Natural killer cell (primary cell): ENCODE data around the gene FOXA2. TPM values are rescaled to one million over a fixed set of nuclear protein-coding genes. Genes with fewer than 3 reads are reported as not detected.

Experiments used
- ATAC-seq, 3 donors: fragments of 150-1000 bp in 2 of 3; fragments of 200-7000 bp in 1 of 3; cut with Tn5 transposase; 1 replicate in 1 of 3; 2 replicates in 2 of 3; pipeline ENCODE4 v1.10.0; 2021; ENCODE audit warnings: mild to moderate bottlenecking in 2 of 3, moderate library complexity in 2 of 3
- DNase-seq, 2 donors: peaks; one replicate each; pipeline versions ENCODE4 v3.0.0 to v3.0.0-alpha.2; 2013 to 2021; ENCODE audit warnings: mixed read lengths in 1 of 2
- H3K27ac ChIP-seq: one replicate; pipeline ENCODE4 v1.5.1; 2013; ENCODE audit warnings: mild to moderate bottlenecking, low read length
- H3K27me3 ChIP-seq: one replicate; pipeline ENCODE4 v1.6.1; 2013; ENCODE audit warnings: low read length; ENCODE audit not compliant: control insufficient read depth, insufficient read depth
- H3K36me3 ChIP-seq: one replicate; pipeline ENCODE4 v1.6.1; 2013; ENCODE audit warnings: low read length; ENCODE audit not compliant: control insufficient read depth, insufficient read depth
- H3K4me1 ChIP-seq: one replicate; pipeline ENCODE4 v1.6.1; 2013; ENCODE audit warnings: low read length; ENCODE audit not compliant: control insufficient read depth, insufficient read depth
- H3K4me3 ChIP-seq: one replicate; pipeline ENCODE4 v1.5.1; 2013; ENCODE audit warnings: low read length
- H3K9me3 ChIP-seq: one replicate; pipeline ENCODE4 v1.6.1; 2013; ENCODE audit warnings: low read length; ENCODE audit not compliant: control insufficient read depth, insufficient read depth
- H3K27ac Mint-ChIP-seq, 2 donors: one replicate each; pipeline ENCODE4 v1.8.0; 2022; ENCODE audit warnings: mild to moderate bottlenecking in 2 of 2, mixed read lengths in 2 of 2, moderate library complexity in 1 of 2
- H3K27me3 Mint-ChIP-seq, 2 donors: one replicate each; pipeline ENCODE4 v1.8.0; 2022; ENCODE audit warnings: low read depth in 2 of 2, mixed read lengths in 2 of 2
- H3K36me3 Mint-ChIP-seq: one replicate; pipeline ENCODE4 v1.8.0; 2022; ENCODE audit warnings: mixed read lengths
- H3K4me1 Mint-ChIP-seq, 2 donors: one replicate each; pipeline ENCODE4 v1.8.0; 2022; ENCODE audit warnings: mixed read lengths in 2 of 2
- H3K4me3 Mint-ChIP-seq: one replicate; pipeline ENCODE4 v1.8.0; 2022; ENCODE audit warnings: mild to moderate bottlenecking, moderate library complexity, mixed read lengths
- H3K9me3 Mint-ChIP-seq, 2 donors: one replicate each; pipeline ENCODE4 v1.8.0; 2022; ENCODE audit warnings: mixed read lengths in 2 of 2
- WGBS: methylation state at CpG from one replicate; pipeline ENCODE4 v1.1.7; 2013; ENCODE audit warnings: missing lambda C conversion rate; ENCODE audit not compliant: insufficient coverage; 5-methylcytosine and 5-hydroxymethylcytosine counted together
- intact Hi-C: fragments of 100-400 bp; cut with micrococcal nuclease; formaldehyde crosslinking; loops from one replicate; pipeline ENCODE4 v1.14.2; 2022
- total RNA-seq, 4 donors: library from RNA; stranded (reverse); fragments of 120-200 nt in 1 of 4; gene quantifications; one replicate each; pipeline versions ENCODE4 v1.2.3 to v1.2.4, GENCODE V29; 2013 to 2022
- TF ChIP-seq, protein P1 (sequence below): fragments of 200-600 bp; IDR thresholded peaks from one replicate; pipeline ENCODE4 v1.8.0; 2022; ENCODE audit warnings: antibody characterized with exemption

Gene FOXA2
- total RNA-seq, 3 donors from 2014 or later (not counting 1 experiment from before 2014, with no cell fraction given), result not detected

DNA sequence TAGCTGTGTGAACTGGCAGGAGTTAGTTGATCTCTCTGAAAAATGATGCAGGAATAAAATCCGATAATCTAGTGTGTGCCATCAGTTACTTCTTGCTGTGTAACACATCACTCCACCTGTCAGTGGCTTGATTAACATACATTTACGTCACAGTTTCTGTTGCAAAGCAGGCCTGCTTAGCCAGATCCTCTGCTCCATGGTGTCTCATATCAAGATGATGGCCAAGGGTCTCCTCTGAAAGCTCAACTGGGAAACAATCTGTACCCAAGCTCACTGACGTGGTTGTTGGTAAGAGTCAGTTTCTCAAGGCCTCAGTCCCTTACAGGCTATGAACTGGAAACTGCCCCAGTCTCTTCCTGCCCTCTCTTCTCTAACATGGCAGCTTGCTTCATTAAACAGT is 51.8 kb downstream of the FOXA2 start:
- H3K4me1 ChIP-seq, result no peaks in the 10 kb centered on the region
- 82% methylated on average over 3 of the region's 3 CpGs for WGBS
- no peak overlapping the region for H3K27ac ChIP-seq
- no peak for DNase-seq
- Mint-ChIP-seq H3K4me1 (no peaks in the 10 kb centered on the region), H3K36me3 (no peaks in the 10 kb centered on the region), H3K27ac (no peak overlapping the region), H3K9me3 (peaks cover 2 to 3% of the 10 kb centered on the region in 2 donors), H3K4me3 (no peak overlapping the region), H3K27me3 (peaks cover 0 to 4% of the 10 kb centered on the region in 2 donors)
- intact Hi-C loops, result no loop called here
- H3K9me3 ChIP-seq, result no peaks in the 10 kb centered on the region
- no peaks in the 10 kb centered on the region for H3K36me3 ChIP-seq
- TF ChIP-seq, protein P1, sequence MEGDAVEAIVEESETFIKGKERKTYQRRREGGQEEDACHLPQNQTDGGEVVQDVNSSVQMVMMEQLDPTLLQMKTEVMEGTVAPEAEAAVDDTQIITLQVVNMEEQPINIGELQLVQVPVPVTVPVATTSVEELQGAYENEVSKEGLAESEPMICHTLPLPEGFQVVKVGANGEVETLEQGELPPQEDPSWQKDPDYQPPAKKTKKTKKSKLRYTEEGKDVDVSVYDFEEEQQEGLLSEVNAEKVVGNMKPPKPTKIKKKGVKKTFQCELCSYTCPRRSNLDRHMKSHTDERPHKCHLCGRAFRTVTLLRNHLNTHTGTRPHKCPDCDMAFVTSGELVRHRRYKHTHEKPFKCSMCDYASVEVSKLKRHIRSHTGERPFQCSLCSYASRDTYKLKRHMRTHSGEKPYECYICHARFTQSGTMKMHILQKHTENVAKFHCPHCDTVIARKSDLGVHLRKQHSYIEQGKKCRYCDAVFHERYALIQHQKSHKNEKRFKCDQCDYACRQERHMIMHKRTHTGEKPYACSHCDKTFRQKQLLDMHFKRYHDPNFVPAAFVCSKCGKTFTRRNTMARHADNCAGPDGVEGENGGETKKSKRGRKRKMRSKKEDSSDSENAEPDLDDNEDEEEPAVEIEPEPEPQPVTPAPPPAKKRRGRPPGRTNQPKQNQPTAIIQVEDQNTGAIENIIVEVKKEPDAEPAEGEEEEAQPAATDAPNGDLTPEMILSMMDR, result no peak
- no peak overlapping the region for H3K4me3 ChIP-seq
- no peaks in the 10 kb centered on the region for H3K27me3 ChIP-seq
- no peak for ATAC-seq

DNA sequence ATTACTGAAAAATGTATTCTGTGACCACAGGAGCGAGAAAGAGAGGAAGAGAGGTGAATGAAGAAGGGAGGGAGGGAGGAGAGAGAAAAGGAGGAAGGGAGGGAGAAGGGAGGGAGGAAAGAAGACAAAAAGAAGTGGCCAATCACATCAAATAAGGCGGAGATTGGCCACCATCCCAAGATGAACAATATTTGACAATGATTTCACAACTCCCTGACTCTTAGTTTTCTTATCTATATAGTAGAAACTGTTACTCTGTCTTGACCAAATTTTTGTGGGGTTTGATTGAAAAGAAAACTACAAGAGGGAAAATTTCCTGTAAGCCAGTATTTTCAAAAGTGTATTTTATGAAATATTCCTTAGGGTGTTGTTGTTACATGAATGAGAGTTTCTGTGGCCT is 52.6 kb downstream of the FOXA2 start:
- Mint-ChIP-seq H3K27ac (no peak overlapping the region), H3K4me1 (no peaks in the 10 kb centered on the region), H3K9me3 (peaks cover 0 to under 1% of the 10 kb centered on the region in 2 donors), H3K27me3 (peaks cover 0 to under 1% of the 10 kb centered on the region in 2 donors), H3K4me3 (no peak overlapping the region), H3K36me3 (no peaks in the 10 kb centered on the region)
- TF ChIP-seq, protein P1, result no peak
- WGBS, result 57% methylated on average over 1 of the region's 2 CpGs
- intact Hi-C loops, result no loop called here
- Histone ChIP-seq H3K4me1 (no peaks in the 10 kb centered on the region), H3K36me3 (no peaks in the 10 kb centered on the region), H3K9me3 (no peaks in the 10 kb centered on the region), H3K27me3 (no peaks in the 10 kb centered on the region), H3K4me3 (no peak overlapping the region), H3K27ac (no peak overlapping the region)
- no peak for DNase-seq
- no peak for ATAC-seq

DNA sequence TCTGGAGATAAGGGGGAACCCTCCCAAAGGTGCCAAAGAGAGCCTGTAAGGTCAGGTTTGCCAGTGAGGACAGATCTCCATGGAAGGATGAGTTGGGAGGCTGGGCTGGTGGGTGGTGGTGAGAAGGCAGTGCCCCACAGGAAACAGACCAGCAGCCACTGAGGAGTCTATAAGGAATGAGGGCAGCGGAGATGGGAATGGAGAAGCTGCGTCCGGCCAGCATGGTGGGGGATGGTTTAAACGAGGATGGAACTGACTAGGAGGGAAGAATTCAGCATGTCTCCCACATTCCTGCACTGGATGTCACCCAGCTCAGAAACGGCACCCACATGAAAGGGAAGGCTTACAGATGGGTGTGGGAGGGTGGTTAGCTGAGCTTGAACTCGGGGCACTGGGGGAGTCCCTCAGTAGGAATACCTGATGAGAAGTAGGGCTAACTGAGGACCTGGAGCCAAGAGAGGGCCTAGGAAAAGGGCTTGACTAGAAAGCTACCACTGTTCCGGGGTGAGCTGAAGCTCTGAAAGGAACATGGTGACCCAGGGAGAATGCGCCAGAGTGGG is 53.2 kb downstream of the FOXA2 start:
- Mint-ChIP-seq H3K36me3 (no peaks in the 10 kb centered on the region), H3K27ac (no peak overlapping the region), H3K27me3 (no peaks in the 10 kb centered on the region), H3K4me1 (no peaks in the 10 kb centered on the region), H3K9me3 (no peaks in the 10 kb centered on the region), H3K4me3 (no peak overlapping the region)
- WGBS, result 73% methylated on average over 8 of the region's 8 CpGs
- DNase-seq, result no peak
- no peaks in the 10 kb centered on the region for H3K4me1 ChIP-seq
- H3K36me3 ChIP-seq, result no peaks in the 10 kb centered on the region
- intact Hi-C loops, result no loop called here
- no peaks in the 10 kb centered on the region for H3K9me3 ChIP-seq
- H3K27ac ChIP-seq, result no peak overlapping the region
- TF ChIP-seq, protein P1, result no peak
- H3K27me3 ChIP-seq, result no peaks in the 10 kb centered on the region
- ATAC-seq, result no peak
- H3K4me3 ChIP-seq, result no peak overlapping the region
